HS-27A (cell line): ENCODE results near the gene MEOX1.
"Not testable (repeated sequence)": the region's sequence is repeated elsewhere in the genome, so short reads cannot be mapped to it uniquely, and the experiment has no call there.

Source experiments
- DNase-seq: peaks from one replicate; pipeline ENCODE4 v3.0.0-alpha.2; 2012; ENCODE audit warnings: low read depth, missing footprints

The MEOX1 gene

DNA sequence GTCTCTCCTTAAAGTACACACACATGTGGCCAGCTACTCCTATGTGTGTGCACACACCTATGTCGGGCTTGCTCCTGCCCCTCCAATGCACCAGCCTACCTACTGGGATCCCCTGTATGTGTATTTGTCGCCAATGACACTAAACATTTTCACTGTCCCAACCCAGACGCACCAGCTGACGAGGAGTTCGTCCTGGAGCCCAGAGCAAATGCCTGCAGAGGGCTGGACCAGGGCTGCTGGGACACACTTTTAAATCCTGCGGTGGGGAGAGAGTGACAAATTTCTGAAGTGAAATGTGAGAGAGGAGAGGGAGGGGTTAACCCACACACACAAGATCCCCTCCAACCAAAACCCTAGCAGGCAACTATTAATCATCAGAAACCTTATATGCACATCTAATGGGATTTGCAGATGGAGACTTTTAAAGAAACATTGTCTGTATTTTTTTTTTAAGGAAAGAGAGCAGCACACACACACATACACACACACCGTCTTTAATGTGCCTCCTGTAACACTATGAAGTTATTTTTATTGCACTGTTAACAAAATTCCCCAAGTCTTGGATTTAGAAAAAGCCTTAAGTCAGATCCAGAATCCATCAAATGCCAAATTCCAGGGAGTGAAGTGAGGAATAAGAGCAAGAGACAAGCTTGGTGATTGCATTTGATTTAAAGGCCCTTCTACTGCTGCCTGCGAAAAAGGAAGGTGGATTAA, at the start of gene MEOX1:
Gene MEOX1, minus strand, starts transcription at position 224 of the 714 bp plus-strand sequence. CDS start 388 bp downstream, outside the sequence.
- no peak for DNase-seq

- no peak for DNase-seq
Measured at GRCh38 chr17:43710101-43710500, 48.4 kb upstream of the MEOX1 start.

DNA sequence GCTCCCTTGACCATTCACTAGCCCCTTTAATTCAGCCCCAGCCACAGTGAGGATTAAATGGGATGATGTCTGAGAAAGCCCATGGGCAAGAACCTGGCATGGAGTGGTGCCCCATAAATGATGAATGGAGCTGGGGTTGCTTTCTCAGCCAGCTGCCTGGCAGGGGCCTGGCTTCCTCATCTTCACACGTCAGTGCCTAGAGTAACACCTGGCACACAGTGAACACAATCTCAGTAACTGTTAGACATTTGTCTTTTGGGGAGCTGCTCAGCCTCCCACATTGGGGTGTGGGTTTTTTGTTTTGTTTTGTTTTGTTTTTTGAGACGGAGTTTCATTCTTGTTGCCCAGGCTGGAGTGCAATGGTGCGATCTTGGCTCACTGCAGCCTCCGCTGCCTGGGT, 47.5 kb upstream of the MEOX1 start:
- DNase-seq, result no peak

DNA sequence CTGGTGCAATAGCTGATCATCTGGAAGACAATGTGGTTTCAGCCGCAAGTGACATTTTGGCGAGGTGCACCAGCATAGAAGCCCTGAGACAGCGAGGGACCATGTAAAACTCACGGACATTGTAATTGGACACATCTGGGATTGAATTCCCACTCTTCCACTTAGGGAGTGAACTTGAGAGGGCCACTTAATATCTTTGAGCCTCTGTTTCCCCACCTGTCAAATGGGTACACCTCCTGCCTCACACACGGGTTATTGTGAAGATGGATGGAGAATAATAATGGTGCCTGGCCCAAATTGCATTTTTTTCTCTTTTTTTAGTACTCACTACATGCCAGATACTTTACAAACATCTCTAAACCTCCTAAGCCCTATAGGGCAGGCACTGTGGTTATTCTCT, 45.5 kb upstream of the MEOX1 start:
- DNase-seq, result no peak

- DNase-seq, result no peak
Measured at GRCh38 chr17:43706235-43706634, 44.5 kb upstream of the MEOX1 start.

DNA sequence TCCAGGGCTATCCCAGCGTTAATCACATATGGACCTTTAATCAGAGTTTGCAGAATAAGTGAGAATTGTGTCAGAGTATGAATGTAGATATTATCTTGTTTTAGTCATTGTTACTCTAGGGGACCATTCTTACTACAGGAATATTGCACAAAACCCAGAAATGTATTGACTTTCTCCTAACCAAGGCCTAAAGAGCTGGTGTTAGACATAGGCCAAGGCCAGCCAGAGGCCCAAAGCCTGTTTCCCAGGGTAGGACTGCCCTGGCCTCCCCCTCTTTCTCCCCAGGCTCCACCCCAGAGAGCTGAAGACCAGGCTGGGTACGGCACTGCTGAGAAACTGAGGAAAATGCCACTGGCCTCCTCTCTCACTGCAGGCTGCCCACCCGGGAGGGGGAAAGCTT, 41.9 kb upstream of the MEOX1 start:
- DNase-seq, result no peak

- DNase-seq, result no peak
Measured at GRCh38 chr17:43702637-43703036, 40.9 kb upstream of the MEOX1 start.

- DNase-seq, result peak; percentile 42
Measured at GRCh38 chr17:43701318-43701743, 39.6 kb upstream of the MEOX1 start.

DNA sequence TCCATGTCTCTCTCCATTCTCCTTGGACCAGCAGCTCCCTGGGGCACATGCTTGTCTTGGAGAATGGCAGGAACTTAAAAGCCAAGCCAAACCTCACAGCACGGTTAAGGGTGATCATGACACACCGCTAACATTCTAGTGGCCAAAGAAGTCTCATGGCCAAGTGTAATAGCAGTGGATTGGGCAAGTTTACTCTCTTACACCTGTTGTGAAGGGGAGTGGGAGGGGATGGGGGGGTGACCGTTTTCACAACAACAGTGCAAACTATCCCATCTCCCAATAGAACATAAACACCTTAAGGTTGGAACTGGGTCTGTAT, 37.7 kb upstream of the MEOX1 start:
- DNase-seq, result no peak

- no peak for DNase-seq
Measured at GRCh38 chr17:43698678-43699437, 37.1 kb upstream of the MEOX1 start.

- no peak for DNase-seq
Measured at GRCh38 chr17:43697937-43698336, 36.2 kb upstream of the MEOX1 start.

- DNase-seq, result no peak
Measured at GRCh38 chr17:43696891-43697290, 35.2 kb upstream of the MEOX1 start.

DNA sequence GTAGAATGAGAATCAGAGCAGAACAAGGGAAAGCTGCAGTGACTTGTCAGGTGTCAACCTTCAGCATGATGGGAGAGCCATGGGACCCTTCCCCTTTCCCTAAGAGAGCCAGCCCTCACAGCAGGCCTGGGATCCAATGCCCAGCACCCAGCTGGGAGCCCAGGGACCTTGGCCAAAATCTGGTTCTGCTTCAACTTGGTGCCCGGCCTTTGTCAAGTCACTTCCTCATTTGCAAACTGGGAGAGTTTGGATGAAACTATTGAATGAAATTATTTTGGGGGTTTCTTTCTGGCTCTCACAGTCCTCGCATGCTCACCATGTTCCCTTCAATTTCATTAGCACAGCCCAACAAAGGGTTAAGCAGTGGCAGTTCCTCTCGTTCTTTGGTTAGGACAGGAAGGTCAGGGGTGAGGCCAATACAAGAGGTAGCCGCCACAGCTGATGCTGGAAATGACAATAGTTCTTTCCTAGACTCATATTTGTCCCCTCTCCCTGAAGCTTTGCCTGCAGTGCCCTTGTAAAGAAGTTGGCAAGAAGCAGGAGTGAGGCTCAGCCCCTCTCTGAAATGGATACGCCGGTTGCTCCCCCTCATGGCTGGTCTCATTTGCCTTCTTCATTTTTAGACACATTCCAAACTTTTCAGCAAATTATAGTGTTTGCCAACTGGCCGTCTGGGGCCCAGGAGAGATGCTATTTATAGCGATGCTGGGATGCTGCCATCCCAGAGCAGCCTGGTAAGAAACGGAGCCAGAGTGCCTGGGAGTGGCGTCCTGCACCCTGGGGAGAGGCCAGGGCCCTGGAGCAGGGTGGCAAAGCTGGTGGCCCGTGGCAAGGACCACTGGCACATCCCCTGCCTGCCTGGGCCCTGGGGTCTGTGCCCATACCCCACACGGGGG, 34.5 kb upstream of the MEOX1 start:
- no peak for DNase-seq

GRCh38 chr17:43694081-43694870, 32.6 kb upstream of the MEOX1 start:
- DNase-seq, result peak; percentile 34

DNA sequence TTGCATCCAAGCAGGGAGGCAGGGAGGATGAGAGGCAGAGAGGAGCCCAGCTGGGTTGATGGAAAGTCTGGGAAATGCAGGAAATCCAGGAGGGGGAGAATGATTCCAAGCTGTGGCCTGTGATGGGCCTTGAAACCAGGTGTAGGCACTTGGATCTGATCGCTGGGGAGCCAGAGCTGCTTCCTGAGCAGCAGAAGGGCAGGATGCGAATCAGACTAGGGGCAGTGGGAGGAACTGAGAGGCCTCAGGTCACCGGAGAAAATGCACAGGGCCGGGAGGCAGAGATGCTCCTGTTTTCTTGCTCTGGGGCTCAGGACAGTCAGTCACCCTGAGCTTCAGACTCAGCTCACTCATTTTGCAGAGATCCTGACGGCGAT, 29.6 kb upstream of the MEOX1 start:
- no peak for DNase-seq

GRCh38 chr17:43690624-43691316, 29.0 kb upstream of the MEOX1 start:
- DNase-seq, result no peak

DNA sequence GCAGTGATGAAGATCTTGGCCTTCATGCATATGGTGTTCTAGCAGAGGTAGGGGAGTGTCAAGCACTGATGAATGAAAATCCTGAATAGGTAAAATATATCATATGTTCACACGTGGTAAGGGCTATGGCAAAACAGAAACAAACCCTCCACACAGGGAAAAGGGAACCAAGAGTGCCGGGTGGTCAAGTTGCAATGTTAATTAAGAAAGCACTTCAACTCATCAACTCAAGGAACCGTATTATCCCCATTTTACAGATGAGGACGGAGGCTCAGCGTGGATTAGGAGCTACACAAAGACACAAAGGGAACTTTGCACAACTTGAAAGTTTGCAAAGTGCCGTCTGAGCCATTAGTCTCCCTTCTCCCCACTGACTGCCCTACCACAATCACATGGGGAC, 28.1 kb upstream of the MEOX1 start:
- DNase-seq, result no peak

DNA sequence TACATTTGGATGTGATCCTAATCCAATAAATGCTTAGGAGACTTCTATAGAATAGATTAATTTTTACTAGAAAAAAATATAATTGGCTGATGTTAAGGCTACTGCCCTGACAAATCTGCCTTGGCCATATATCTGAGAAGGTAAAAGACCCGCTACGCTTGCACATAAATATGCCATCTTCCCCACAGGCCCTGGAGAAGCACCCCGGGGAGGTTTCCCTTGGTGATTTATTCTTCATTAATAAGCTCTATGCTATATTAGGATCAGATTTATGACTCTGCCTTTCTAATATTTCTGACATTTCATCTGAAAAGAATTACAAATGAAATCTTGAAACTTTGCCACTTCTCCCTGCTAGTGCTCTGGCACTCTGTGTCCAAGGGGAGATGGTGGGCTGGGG, 27.4 kb upstream of the MEOX1 start:
- DNase-seq, result no peak

- DNase-seq, result not testable (repeated sequence)
Measured at GRCh38 chr17:43686957-43687356, 25.2 kb upstream of the MEOX1 start.

GRCh38 chr17:43683928-43684653, 22.4 kb upstream of the MEOX1 start:
- DNase-seq, result no peak

GRCh38 chr17:43680461-43680860, 18.7 kb upstream of the MEOX1 start:
- DNase-seq, result no peak
